ENCODE results near the gene IL5. TPM values are rescaled to one million over a fixed set of nuclear protein-coding genes. Genes with fewer than 3 reads are reported as not detected.

Gene IL5
- total and polyA plus RNA-seq, 2 of the 13 experiments (the other 11 are each of a cell fraction or from before 2014, with no cell fraction given): not detected

DNA sequence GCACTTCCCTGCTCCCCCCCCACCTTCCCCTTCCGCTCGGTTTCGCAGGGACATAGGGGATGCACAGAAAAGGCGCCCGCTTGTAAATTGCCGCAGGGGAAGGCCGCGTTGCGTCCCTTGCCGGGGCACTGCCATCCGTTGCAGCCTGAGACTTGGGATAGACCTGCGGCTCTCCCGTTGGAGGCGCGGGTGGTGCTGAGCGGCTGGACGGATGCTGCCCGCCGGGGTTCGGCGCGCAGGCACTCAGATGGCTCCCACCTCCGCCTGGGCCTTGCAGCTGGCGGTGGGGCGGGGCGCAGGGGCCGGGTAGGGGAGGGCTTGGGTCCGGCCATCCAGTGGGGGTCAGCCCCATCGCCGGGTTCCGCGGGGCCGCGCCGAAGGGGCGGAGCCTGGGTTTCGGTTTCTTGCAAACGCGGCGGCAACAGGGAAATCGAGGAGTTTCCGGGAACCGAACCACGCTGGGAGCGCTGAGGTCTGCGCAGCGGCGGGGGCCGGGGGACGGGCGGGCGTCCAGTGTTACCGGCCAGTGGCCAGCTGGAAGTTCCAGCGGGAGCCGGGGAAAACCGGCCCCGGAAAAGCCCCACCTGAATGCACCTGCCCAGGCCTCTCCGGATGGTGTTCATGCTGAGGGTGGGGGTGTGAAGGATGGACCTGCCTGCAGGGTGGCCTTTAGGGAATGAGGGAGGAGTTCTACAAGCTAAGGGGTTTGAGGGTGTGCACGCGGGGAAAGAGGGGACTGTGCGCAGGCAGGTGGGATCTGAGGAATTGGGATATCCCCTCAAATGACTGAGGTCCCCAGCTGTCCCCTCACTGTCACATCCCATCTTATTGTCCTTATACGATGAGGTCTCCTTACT is 46.5 kb downstream of the IL5 start (continued):
- TF ChIP-seq DZIP1 (CRISPR knock-in tag; IDR thresholded peaks at IDR 0.05): no peak
- TF ChIP-seq ZBTB20 (CRISPR knock-in tag; IDR thresholded peaks at IDR 0.05; ENCODE audit: borderline replicate concordance, low read depth): no peak
- peak; percentile 35; the same call in 1 of the 2 replicates for TF ChIP-seq ZNF580 (CRISPR knock-in tag; IDR thresholded peaks at IDR 0.05; ENCODE audit: borderline replicate concordance, low read depth)
- TF ChIP-seq ZFP90 (CRISPR knock-in tag; IDR thresholded peaks at IDR 0.05; ENCODE audit: borderline replicate concordance): 0 out of 2 replicates have a peak, but pooled peaks have one; percentile 42
- TF ChIP-seq ZFP1 (CRISPR knock-in tag; IDR thresholded peaks at IDR 0.05): no peak
- TF ChIP-seq ZNF441 (CRISPR knock-in tag; IDR thresholded peaks at IDR 0.05; ENCODE audit: borderline replicate concordance): 0 out of 2 replicates have a peak, but pooled peaks have one; percentile 39
- TF ChIP-seq TERF1 (CRISPR knock-in tag; IDR thresholded peaks at IDR 0.05): no peak
- TF ChIP-seq CBFB (CRISPR knock-in tag; IDR thresholded peaks at IDR 0.05): 0 out of 2 replicates have a peak, but pooled peaks have one; percentile 10
- no peak for TF ChIP-seq BRF2 (CRISPR knock-in tag; IDR thresholded peaks at IDR 0.05)
- TF ChIP-seq, protein P1, sequence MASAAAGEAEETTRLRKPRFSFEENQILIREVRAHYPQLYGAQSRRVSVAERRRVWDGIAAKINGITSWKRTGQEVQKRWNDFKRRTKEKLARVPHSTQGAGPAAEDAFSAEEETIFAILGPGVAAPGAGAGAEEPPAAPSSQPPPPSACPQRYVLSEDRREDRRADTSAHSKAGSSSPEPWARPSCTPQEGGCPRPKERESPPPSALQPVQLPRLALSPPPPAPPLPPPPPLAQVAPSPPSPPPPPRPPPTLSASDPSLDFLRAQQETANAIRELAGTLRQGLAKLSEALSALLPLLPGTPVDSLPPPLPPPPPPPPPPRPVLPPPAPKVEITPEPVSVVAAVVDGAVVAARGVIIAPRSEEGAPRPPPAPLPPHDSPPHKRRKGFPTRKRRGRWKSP (CRISPR knock-in tag; IDR thresholded peaks at IDR 0.05): peak; percentile 69; the same call in 1 of the 2 replicates
- TF ChIP-seq ZFP41 (CRISPR knock-in tag; IDR thresholded peaks at IDR 0.05; ENCODE audit: borderline replicate concordance): no peak
- TF ChIP-seq ZNF646 (CRISPR knock-in tag; IDR thresholded peaks at IDR 0.05): no peak

Measured in HepG2 (cell line).